IMR-90 (cell line): ENCODE results near the gene CCL27. TPM values are rescaled to one million over a fixed set of nuclear protein-coding genes. Genes with fewer than 3 reads are reported as not detected.

ENCODE experiments used
- ATAC-seq: fragments of 200-7000 bp; cut with Tn5 transposase; 2 replicates; pipeline ENCODE4 v1.9.1; 2020; ENCODE audit warnings: low read depth, mild to moderate bottlenecking, moderate library complexity
- BruUV-seq: library from RNA; stranded (reverse); fragments of 400-500 nt; replicated peaks from 2 replicates; lab custom pipeline; 2021; lab: Mats Ljungman, UMichigan
- CTCF ChIA-PET: fragments of 300-600 bp; formaldehyde crosslinking; extraction: SDS; loops from one replicate; lab custom pipeline; 2021; ENCODE audit warnings: antibody characterized with exemption; lab: Yijun Ruan, JAX
- POLR2A ChIA-PET: fragments of 300-600 bp; sonication (Branson Sonifier 250); formaldehyde crosslinking; loops from one replicate; lab custom pipeline; 2022; ENCODE audit warnings: antibody characterized with exemption; ENCODE audit not compliant: unreplicated experiment; lab: Charles Lee
- DNase-seq: peaks from one replicate; pipeline ENCODE4 v3.0.0; 2013
- H2AFZ ChIP-seq: replicated peaks from 2 replicates; pipeline ENCODE3; 2013; ENCODE audit warnings: low read length, mild to moderate bottlenecking; ENCODE audit not compliant: poor library complexity
- H2AK5ac ChIP-seq: 2 replicates; pipeline ENCODE4 v1.6.1; 2013; ENCODE audit warnings: low read depth, low read length, inconsistent platforms
- H2AK9ac ChIP-seq: replicated peaks from 2 replicates; pipeline ENCODE3; 2013; ENCODE audit warnings: mild to moderate bottlenecking, low read depth, low read length, moderate library complexity; ENCODE audit not compliant: poor library complexity
- H2BK120ac ChIP-seq: 2 replicates; pipeline ENCODE4 v1.6.1; 2013; ENCODE audit warnings: low read depth, low read length, inconsistent platforms
- H2BK15ac ChIP-seq: 3 replicates; pipeline ENCODE4 v1.6.1; 2013; ENCODE audit warnings: low read depth, low read length, inconsistent platforms
- H2BK20ac ChIP-seq: 2 replicates; pipeline ENCODE4 v1.6.1; 2013; ENCODE audit warnings: low read depth, mild to moderate bottlenecking, inconsistent platforms, low read length, moderate library complexity
- H2BK5ac ChIP-seq: 2 replicates; pipeline ENCODE4 v1.6.1; 2013; ENCODE audit warnings: mild to moderate bottlenecking, low read depth, low read length, inconsistent platforms; ENCODE audit not compliant: poor library complexity, severe bottlenecking
- H3K14ac ChIP-seq: replicated peaks from 2 replicates; pipeline ENCODE4 v1.6.1; 2013; ENCODE audit warnings: low read depth, low read length, inconsistent platforms
- H3K18ac ChIP-seq: 2 replicates; pipeline ENCODE4 v1.6.1; 2013; ENCODE audit warnings: low read depth, low read length, control low read depth
- H3K23ac ChIP-seq: 2 replicates; pipeline ENCODE4 v1.6.1; 2013; ENCODE audit warnings: low read depth, low read length, inconsistent platforms
- H3K27ac ChIP-seq: 2 replicates; pipeline ENCODE4 v1.5.1; 2013; ENCODE audit warnings: mild to moderate bottlenecking, control low read depth, low read length; ENCODE audit not compliant: insufficient read depth
- H3K27me3 ChIP-seq: 2 replicates; pipeline ENCODE4 v1.6.1; 2013; ENCODE audit warnings: low read length; ENCODE audit not compliant: control insufficient read depth, insufficient read depth
- H3K36me3 ChIP-seq: 2 replicates; pipeline ENCODE4 v1.6.1; 2013; ENCODE audit warnings: low read length, mixed read lengths; ENCODE audit not compliant: control insufficient read depth, insufficient read depth
- H3K4ac ChIP-seq: 2 replicates; pipeline ENCODE4 v1.6.1; 2013; ENCODE audit warnings: low read depth, low read length, inconsistent platforms
- H3K4me1 ChIP-seq: 2 replicates; pipeline ENCODE4 v1.6.1; 2013; ENCODE audit warnings: low read length, mixed read lengths; ENCODE audit not compliant: control insufficient read depth, insufficient read depth
- H3K4me2 ChIP-seq: 2 replicates; pipeline ENCODE4 v1.6.1; 2013; ENCODE audit warnings: low read depth, mild to moderate bottlenecking, control low read depth, low read length, moderate library complexity
- H3K4me3 ChIP-seq: 2 replicates; pipeline ENCODE4 v1.5.1; 2013; ENCODE audit warnings: low read depth, mild to moderate bottlenecking, control low read depth, low read length, moderate library complexity; ENCODE audit not compliant: insufficient read depth
- H3K56ac ChIP-seq: 2 replicates; pipeline ENCODE4 v1.6.1; 2013; ENCODE audit warnings: low read length, inconsistent platforms; ENCODE audit not compliant: insufficient read depth; ENCODE audit errors: extremely low read depth
- H3K79me1 ChIP-seq, 2 experiments: 2 replicates each; pipeline ENCODE4 v1.6.1; 2013; ENCODE audit warnings: low read length in 2 of 2, inconsistent platforms in 1 of 2, low read depth in 1 of 2
- H3K9ac ChIP-seq: 2 replicates; pipeline ENCODE4 v1.6.1; 2013; ENCODE audit warnings: low read depth, low read length, control low read depth
- H3K9me1 ChIP-seq: 2 replicates; pipeline ENCODE4 v1.6.1; 2013; ENCODE audit warnings: low read length, inconsistent platforms; ENCODE audit not compliant: insufficient read depth
- H3K9me3 ChIP-seq: 2 replicates; pipeline ENCODE4 v1.6.1; 2013; ENCODE audit warnings: low read length; ENCODE audit not compliant: control insufficient read depth, insufficient read depth
- H4K20me1 ChIP-seq: 2 replicates; pipeline ENCODE4 v1.6.1; 2013; ENCODE audit warnings: low read length, inconsistent platforms; ENCODE audit not compliant: insufficient read depth
- H4K5ac ChIP-seq: 2 replicates; pipeline ENCODE4 v1.6.1; 2013; ENCODE audit warnings: mild to moderate bottlenecking, low read depth, low read length, control low read depth
- H4K8ac ChIP-seq, 2 experiments: 2 replicates each; pipeline ENCODE4 v1.6.1; 2013; ENCODE audit warnings: low read depth in 2 of 2, low read length in 2 of 2, control low read depth in 1 of 2, inconsistent platforms in 1 of 2
- H4K91ac ChIP-seq: 2 replicates; pipeline ENCODE4 v1.6.1; 2013; ENCODE audit warnings: low read depth, low read length, inconsistent platforms; ENCODE audit not compliant: insufficient read depth
- RAD21 ChIP-seq: IDR thresholded peaks from 2 replicates; pipeline ENCODE4 v1.6.1; 2012; ENCODE audit warnings: low read length, improper control_type of control experiment
- RCOR1 ChIP-seq: IDR thresholded peaks from 2 replicates; pipeline ENCODE4 v1.6.1; 2012; ENCODE audit warnings: mild to moderate bottlenecking, low read length, improper control_type of control experiment; ENCODE audit not compliant: insufficient replicate concordance
- WGBS, 2 experiments: methylation state at CpG; one replicate each; pipeline versions ENCODE4 v1.1.5 to v1.1.7; 2013; ENCODE audit warnings: missing lambda C conversion rate in 2 of 2; ENCODE audit not compliant: insufficient read length in 1 of 2; ENCODE audit errors: extremely low coverage in 2 of 2; 5-methylcytosine and 5-hydroxymethylcytosine counted together
- dilution Hi-C: fragments of 300-500 bp; cut with HindIII; formaldehyde crosslinking; loops from one replicate; pipeline ENCODE4 v1.14.3; 2018; ENCODE audit warnings: low sequenced_read_pairs; ENCODE audit not compliant: unreplicated experiment
- in situ Hi-C: fragments of 300-500 bp; cut with MboI; formaldehyde crosslinking; loops from 3 replicates; pipeline ENCODE4 v1.14.3; 2019; ENCODE audit warnings: low sequenced_read_pairs, inconsistent platforms, mixed read lengths
- intact Hi-C: fragments of 100-400 bp; cut with micrococcal nuclease; formaldehyde crosslinking; loops from 2 replicates; pipeline ENCODE4 v1.10.0; 2022
- polyA plus RNA-seq, 3 experiments: library from polyadenylated mRNA; depleted of rRNA; stranded (reverse); fragments of >200 nt; gene quantifications; 2 replicates each; pipeline ENCODE4 v1.2.3, GENCODE V29; 2012; ENCODE audit warnings: low replicate concordance in 1 of 3
- total RNA-seq: library from RNA; depleted of rRNA; stranded (reverse); fragments of >200 nt; gene quantifications from 2 replicates; pipeline ENCODE4 v1.2.3, GENCODE V29; 2012

The CCL27 gene
- total and polyA plus RNA-seq, 2 of the 4 experiments (the other 2 are of a cell fraction), result 0.18 to 0.26 TPM

GRCh38 chr9:34630402-34631154, 31.9 kb downstream of the CCL27 start:
- CTCF ChIA-PET, result no interaction called here
- ATAC-seq (no peak), DNase-seq (no peak)
- Histone ChIP-seq H2AK9ac (no peak overlapping the region), H3K27me3 (peaks cover 55% of the 10 kb centered on the region), H3K9me3 (no peaks in the 10 kb centered on the region), H3K4me1 (0 out of 2 replicates have a peak, but pooled peaks cover 2% of the 10 kb centered on the region), H4K91ac (no peak overlapping the region), H3K4ac (no peak overlapping the region), H2BK20ac (no peak overlapping the region), H3K14ac (no peak overlapping the region), H4K20me1 (peaks cover 9% of the 10 kb centered on the region; the same call in 1 of the 2 replicates), H3K79me1 (peaks cover under 1 to 15% of the 10 kb centered on the region in 2 experiments; a peak in 3 of 4 replicates), H3K9me1 (0 out of 2 replicates have a peak, but pooled peaks cover 4% of the 10 kb centered on the region), H2BK120ac (no peak overlapping the region), H3K56ac (no peak overlapping the region), H3K4me3 (no peak overlapping the region), H3K18ac (no peak overlapping the region), H2AFZ (no peak overlapping the region), H3K4me2 (no peak overlapping the region), H2AK5ac (no peak overlapping the region), H4K5ac (no peak overlapping the region), H2BK15ac (no peak overlapping the region), H3K27ac (no peak overlapping the region), H3K36me3 (peaks cover 5% of the 10 kb centered on the region; the same call in 1 of the 2 replicates), H3K23ac (no peak overlapping the region; the same call in 1 of the 2 replicates), H4K8ac (no peak overlapping the region), H3K9ac (no peak overlapping the region), H2BK5ac (no peak overlapping the region)
- intact Hi-C loops (no loop called here), in situ Hi-C loops (no loop called here), dilution Hi-C loops (no loop called here)
- 33% methylated on average over 2 of the region's 5 CpGs; no CpG with 5 or more reads in 1 of the 2 experiments for WGBS, 2 experiments
- TF ChIP-seq RAD21, result no peak
- no peak for TF ChIP-seq RCOR1
- BruUV-seq, result no TSS peak
- POLR2A ChIA-PET, result no interaction called here
